ENCODE results near the gene CPEB4.

DNA sequence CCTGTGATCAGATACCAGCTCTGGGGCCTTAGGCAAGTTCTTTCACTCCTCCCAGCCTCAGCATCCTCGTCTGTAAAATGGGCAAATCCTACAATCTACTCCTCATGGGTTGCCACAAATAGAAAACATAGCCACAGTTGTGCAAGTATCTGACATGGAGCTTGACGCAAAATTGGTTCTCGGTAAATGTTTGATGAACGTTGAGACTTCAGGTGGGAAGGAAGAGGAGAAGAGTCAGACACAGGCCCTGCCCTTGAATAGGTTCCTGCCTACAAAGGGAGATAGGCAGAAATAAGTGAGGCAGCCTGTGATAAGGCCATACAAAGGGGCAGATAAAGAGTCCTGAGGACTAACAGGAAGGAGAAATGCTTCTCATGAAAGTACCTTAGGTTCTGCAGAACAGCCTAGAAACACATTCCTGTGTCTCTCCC lies 26.1 kb upstream of the CPEB4 start:
- no peak for TF ChIP-seq CTCF (IDR thresholded peaks at IDR 0.05; ENCODE audit: extremely low read depth in 1 of 2, insufficient read depth in 1 of 2, low read depth in 1 of 2, low read length in 2 of 2)
- TF ChIP-seq FOS (IDR thresholded peaks at IDR 0.05; ENCODE audit: borderline replicate concordance, insufficient read depth, low read length): no peak
- TF ChIP-seq POLR2A (IDR thresholded peaks at IDR 0.05; ENCODE audit: low read depth, low read length): no peak
- TF ChIP-seq POLR2AphosphoS5 (IDR thresholded peaks at IDR 0.05; ENCODE audit: insufficient read depth, low read depth, low read length): no peak
- no peak for TF ChIP-seq JUN (IDR thresholded peaks at IDR 0.05; ENCODE audit: borderline replicate concordance, insufficient read depth, insufficient read length, low read depth)
- TF ChIP-seq, protein P1, sequence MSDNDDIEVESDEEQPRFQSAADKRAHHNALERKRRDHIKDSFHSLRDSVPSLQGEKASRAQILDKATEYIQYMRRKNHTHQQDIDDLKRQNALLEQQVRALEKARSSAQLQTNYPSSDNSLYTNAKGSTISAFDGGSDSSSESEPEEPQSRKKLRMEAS (IDR thresholded peaks at IDR 0.05; ENCODE audit: insufficient read depth, insufficient read length): no peak
- TF ChIP-seq EZH2 (IDR thresholded peaks at IDR 0.05; ENCODE audit: borderline replicate concordance, low read depth, low read length, severe bottlenecking): no peak
- no peak for TF ChIP-seq MYC (IDR thresholded peaks at IDR 0.05; ENCODE audit: low read depth, low read length)

Measured in endothelial cell of umbilical vein (primary cell).